ENCODE measurements around the gene MROH8. TPM values are rescaled to one million over a fixed set of nuclear protein-coding genes. Genes with fewer than 3 reads are reported as not detected.

Gene MROH8
- polyA plus RNA-seq, 2 donors, result 0.69 to 1.3 TPM

DNA sequence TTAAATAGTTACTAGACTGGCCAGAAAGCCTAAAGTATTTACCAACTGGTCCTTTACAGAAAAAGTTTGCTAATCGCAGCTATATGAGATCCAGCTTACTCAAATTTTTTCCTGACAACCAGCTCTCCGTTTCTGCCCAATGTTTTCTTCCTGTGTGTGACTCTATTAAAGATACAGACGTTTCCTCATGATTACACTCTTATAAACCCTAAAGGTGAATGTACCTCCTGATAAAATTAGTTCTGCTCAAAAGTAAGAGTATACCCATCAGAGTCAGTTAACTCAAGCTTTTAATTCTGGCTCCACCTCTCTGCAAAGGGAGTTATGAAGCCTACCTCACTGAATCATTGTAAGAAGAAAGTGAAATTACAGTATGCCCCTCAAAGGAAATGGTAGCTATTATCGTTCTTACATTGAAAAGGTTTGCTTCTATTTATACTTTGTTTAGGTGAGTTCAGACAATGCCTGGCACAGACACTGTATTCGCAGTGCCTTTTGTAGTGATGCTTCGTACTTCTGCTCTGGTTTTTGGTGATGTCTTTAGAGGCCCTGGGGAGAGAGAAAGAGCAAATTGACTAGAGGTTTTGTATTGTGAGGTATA lies 10.2 kb upstream of the MROH8 start:
- WGBS, 2 donors, result 44 to 49% methylated on average over 6 of the region's 6 CpGs
- Histone ChIP-seq H3K4me1 (ENCODE audit: control insufficient read depth in 2 of 2, insufficient read depth in 2 of 2, low read length in 1 of 2) (peaks cover 0 to 3% of the 10 kb centered on the region in 2 donors), H3K36me3 (ENCODE audit: control insufficient read depth in 2 of 2, insufficient read depth in 2 of 2, low read length in 1 of 2) (peaks cover 5 to 22% of the 10 kb centered on the region in 2 donors), H3K4me3 (ENCODE audit: low read depth in 1 of 2, low read length in 2 of 2) (no peak overlapping the region), H3K27me3 (ENCODE audit: control insufficient read depth in 1 of 2, insufficient read depth in 2 of 2, low read length in 2 of 2) (no peaks in the 10 kb centered on the region), H3K27ac (ENCODE audit: low read depth in 2 of 2, low read length in 1 of 2) (no peak overlapping the region), H3K9me3 (ENCODE audit: control insufficient read depth in 2 of 2, insufficient read depth in 1 of 2, low read depth in 1 of 2, low read length in 1 of 2) (no peaks in the 10 kb centered on the region)

DNA sequence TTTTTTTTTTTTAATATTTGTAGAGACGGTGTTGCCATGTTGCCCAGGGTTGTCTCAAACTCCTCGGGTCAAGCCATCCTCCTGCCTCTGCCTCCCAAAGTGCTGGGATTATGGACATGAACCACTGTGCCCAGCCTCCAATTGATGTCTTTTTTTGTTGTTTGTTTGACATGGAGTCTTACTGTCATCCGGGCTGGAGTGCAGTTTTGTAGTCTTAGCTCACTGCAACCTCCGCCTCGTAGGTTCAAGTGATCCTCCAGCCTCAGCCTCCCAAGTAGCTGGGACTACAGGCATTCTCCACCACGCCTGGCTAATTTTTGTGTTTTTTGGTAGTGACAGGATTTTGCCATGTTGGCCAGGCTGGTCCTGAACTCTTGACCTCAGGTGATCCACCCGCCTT lies 9.4 kb upstream of the MROH8 start:
- Histone ChIP-seq H3K27ac (ENCODE audit: low read depth in 2 of 2, low read length in 1 of 2) (no peak overlapping the region), H3K4me1 (ENCODE audit: control insufficient read depth in 2 of 2, insufficient read depth in 2 of 2, low read length in 1 of 2) (peaks cover 0 to under 1% of the 10 kb centered on the region in 2 donors), H3K9me3 (ENCODE audit: control insufficient read depth in 2 of 2, insufficient read depth in 1 of 2, low read depth in 1 of 2, low read length in 1 of 2) (no peaks in the 10 kb centered on the region), H3K36me3 (ENCODE audit: control insufficient read depth in 2 of 2, insufficient read depth in 2 of 2, low read length in 1 of 2) (peaks cover 5 to 26% of the 10 kb centered on the region in 2 donors), H3K27me3 (ENCODE audit: control insufficient read depth in 1 of 2, insufficient read depth in 2 of 2, low read length in 2 of 2) (no peaks in the 10 kb centered on the region), H3K4me3 (ENCODE audit: low read depth in 1 of 2, low read length in 2 of 2) (no peak overlapping the region)
- 80 to 91% methylated on average over 7 of the region's 7 CpGs for WGBS, 2 donors

DNA sequence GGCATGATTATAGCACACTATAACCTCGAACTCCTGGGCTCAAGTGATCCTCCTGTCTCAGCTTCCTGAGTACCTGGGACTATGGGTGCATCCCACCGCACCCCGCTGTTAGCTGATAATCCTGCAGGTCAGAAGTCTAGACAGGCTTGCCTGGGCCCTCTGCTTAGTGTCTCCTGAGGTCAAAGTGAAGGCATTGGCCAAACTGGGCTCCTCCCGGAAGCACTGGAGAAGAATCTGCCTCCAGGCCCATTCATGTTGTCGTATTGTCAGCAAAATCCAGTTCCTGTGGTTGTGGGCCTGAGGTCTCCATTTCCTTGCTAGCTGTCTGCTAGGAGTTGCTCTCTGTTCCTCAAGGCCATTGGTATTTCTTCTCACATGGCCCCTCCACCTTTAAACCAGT lies 6.3 kb upstream of the MROH8 start:
- WGBS, 2 donors, result 87 to 89% methylated on average over 5 of the region's 5 CpGs
- Histone ChIP-seq H3K36me3 (ENCODE audit: control insufficient read depth in 2 of 2, insufficient read depth in 2 of 2, low read length in 1 of 2) (peaks cover 5 to 18% of the 10 kb centered on the region in 2 donors), H3K4me1 (ENCODE audit: control insufficient read depth in 2 of 2, insufficient read depth in 2 of 2, low read length in 1 of 2) (no peaks in the 10 kb centered on the region), H3K27me3 (ENCODE audit: control insufficient read depth in 1 of 2, insufficient read depth in 2 of 2, low read length in 2 of 2) (no peaks in the 10 kb centered on the region), H3K4me3 (ENCODE audit: low read depth in 1 of 2, low read length in 2 of 2) (no peak overlapping the region), H3K9me3 (ENCODE audit: control insufficient read depth in 2 of 2, insufficient read depth in 1 of 2, low read depth in 1 of 2, low read length in 1 of 2) (no peaks in the 10 kb centered on the region), H3K27ac (ENCODE audit: low read depth in 2 of 2, low read length in 1 of 2) (no peak overlapping the region)

DNA sequence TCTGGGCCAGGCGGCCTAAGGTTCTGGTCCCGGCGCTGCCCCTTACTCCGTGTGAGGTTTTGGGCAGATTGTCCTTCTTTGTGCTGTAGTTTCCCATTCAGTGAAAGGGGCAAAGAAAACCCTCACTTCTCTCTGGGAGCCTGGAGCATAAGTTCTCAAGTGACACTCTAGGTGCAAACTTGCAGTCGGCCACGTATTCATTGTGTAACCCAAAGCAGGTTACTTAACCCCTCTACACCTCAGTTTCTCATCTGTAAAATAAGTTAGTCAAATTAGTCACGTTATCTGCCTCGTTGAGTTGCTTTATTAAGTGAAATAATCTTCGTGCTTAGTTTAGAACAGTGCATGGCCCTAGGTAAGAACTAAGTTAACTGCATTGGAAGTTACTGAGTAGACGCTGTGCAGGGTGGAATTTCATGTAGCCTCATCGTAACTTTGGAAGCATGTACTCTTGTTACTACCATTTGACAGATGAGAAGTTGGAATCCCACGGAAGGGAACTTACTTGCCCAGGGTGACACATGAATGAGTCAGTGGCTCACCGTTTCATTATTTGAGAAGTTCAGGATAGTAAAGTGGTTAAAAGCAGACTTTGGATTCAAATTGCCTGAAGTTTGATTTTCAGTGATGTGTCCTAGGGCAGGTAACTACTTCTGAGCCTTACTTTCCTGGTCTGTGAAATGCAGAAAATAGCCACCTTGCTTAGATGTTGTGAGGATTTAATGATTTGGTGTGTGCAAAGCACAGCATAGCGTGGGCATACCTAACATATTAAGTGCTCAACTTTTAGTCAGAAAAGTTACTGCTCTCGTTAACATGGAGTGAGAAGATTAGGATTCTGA lies 556 bp upstream of the MROH8 start:
- H3K36me3 ChIP-seq (ENCODE audit: control insufficient read depth in 2 of 2, insufficient read depth in 2 of 2, low read length in 1 of 2), result peaks cover 0 to 8% of the 10 kb centered on the region in 2 donors
- WGBS, 2 donors, result 5 to 7% methylated on average over 15 of the region's 15 CpGs
- H3K4me1 ChIP-seq (ENCODE audit: control insufficient read depth in 2 of 2, insufficient read depth in 2 of 2, low read length in 1 of 2), result peaks cover 0 to 3% of the 10 kb centered on the region in 2 donors
- no peaks in the 10 kb centered on the region for H3K27me3 ChIP-seq (ENCODE audit: control insufficient read depth in 1 of 2, insufficient read depth in 2 of 2, low read length in 2 of 2)
- peak overlapping the region; percentile 92 to 99 for H3K4me3 ChIP-seq (ENCODE audit: low read depth in 1 of 2, low read length in 2 of 2)
- peak overlapping the region; percentile 98 to 99 for H3K27ac ChIP-seq (ENCODE audit: low read depth in 2 of 2, low read length in 1 of 2)
- H3K9me3 ChIP-seq (ENCODE audit: control insufficient read depth in 2 of 2, insufficient read depth in 1 of 2, low read depth in 1 of 2, low read length in 1 of 2), result no peaks in the 10 kb centered on the region

DNA sequence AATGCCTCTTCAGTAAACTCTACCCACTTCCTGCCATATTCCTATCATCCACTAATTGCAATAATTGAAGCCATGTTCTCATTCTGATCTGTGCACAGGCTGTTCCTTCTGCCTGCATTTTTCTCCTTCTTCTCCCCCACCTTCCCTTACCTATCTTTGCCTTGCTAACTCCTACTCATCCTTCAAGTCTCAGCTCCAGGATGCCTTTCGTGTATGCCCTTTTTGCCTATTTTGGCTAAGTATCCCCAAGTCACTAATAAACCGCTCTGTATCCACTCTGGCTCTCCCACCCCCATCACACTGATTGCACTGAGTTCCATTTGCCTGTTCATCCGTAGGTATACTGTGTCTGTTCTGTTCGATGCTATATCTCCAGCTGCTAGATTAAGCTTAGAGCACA lies 6.5 kb downstream of the MROH8 start:
- no peaks in the 10 kb centered on the region for H3K4me1 ChIP-seq (ENCODE audit: control insufficient read depth in 2 of 2, insufficient read depth in 2 of 2, low read length in 1 of 2)
- H3K27ac ChIP-seq (ENCODE audit: low read depth in 2 of 2, low read length in 1 of 2), result no peak overlapping the region
- H3K9me3 ChIP-seq (ENCODE audit: control insufficient read depth in 2 of 2, insufficient read depth in 1 of 2, low read depth in 1 of 2, low read length in 1 of 2), result no peaks in the 10 kb centered on the region
- no peaks in the 10 kb centered on the region for H3K27me3 ChIP-seq (ENCODE audit: control insufficient read depth in 1 of 2, insufficient read depth in 2 of 2, low read length in 2 of 2)
- WGBS, 2 donors, result 94 to 95% methylated on average over 4 of the region's 4 CpGs
- no peak overlapping the region for H3K4me3 ChIP-seq (ENCODE audit: low read depth in 1 of 2, low read length in 2 of 2)
- no peaks in the 10 kb centered on the region for H3K36me3 ChIP-seq (ENCODE audit: control insufficient read depth in 2 of 2, insufficient read depth in 2 of 2, low read length in 1 of 2)

DNA sequence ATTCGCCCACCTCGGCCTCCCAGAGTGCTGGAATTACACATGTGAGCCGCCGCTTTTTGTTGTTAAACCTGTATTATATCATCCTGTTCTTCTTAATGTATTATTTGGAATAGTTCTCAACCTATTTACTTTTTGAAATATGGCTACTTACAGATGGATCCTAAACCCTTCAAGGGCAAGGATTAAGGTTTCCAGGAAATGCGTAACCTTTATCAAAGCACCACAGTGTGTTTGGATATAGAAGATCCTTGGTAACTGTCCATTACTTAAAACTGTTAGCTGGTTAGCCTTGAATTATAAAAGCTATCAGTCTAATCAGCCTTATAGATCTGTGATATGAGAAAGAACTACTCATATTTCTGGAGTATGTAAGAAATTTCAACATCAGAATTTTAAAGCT lies 12.5 kb downstream of the MROH8 start:
- H3K4me1 ChIP-seq (ENCODE audit: control insufficient read depth in 2 of 2, insufficient read depth in 2 of 2, low read length in 1 of 2), result no peaks in the 10 kb centered on the region
- no peaks in the 10 kb centered on the region for H3K9me3 ChIP-seq (ENCODE audit: control insufficient read depth in 2 of 2, insufficient read depth in 1 of 2, low read depth in 1 of 2, low read length in 1 of 2)
- H3K36me3 ChIP-seq (ENCODE audit: control insufficient read depth in 2 of 2, insufficient read depth in 2 of 2, low read length in 1 of 2), result no peaks in the 10 kb centered on the region
- 96 to 98% methylated on average over 5 of the region's 5 CpGs for WGBS, 2 donors
- H3K27me3 ChIP-seq (ENCODE audit: control insufficient read depth in 1 of 2, insufficient read depth in 2 of 2, low read length in 2 of 2), result no peaks in the 10 kb centered on the region
- no peak overlapping the region for H3K4me3 ChIP-seq (ENCODE audit: low read depth in 1 of 2, low read length in 2 of 2)
- no peak overlapping the region for H3K27ac ChIP-seq (ENCODE audit: low read depth in 2 of 2, low read length in 1 of 2)

DNA sequence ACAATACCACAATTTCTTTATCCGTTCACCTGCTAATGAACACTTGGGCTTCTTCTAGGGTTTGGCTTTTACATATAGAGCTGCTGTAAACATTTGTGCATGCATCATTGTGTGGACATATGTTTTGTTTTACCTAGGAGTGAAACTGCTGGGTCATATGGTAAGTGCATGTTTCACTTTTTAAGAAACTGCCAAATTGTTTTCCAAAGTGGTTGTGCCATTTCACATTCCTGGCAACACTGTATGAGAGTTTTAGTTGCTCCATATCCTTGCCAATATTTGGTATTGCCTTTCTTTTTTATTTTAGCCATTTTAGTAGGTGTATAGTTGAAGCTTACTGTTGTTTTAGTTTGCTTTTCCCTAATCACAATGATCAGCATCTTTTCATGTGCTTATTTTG lies 14.3 kb downstream of the MROH8 start:
- Histone ChIP-seq H3K36me3 (ENCODE audit: control insufficient read depth in 2 of 2, insufficient read depth in 2 of 2, low read length in 1 of 2) (no peaks in the 10 kb centered on the region), H3K27ac (ENCODE audit: low read depth in 2 of 2, low read length in 1 of 2) (no peak overlapping the region), H3K4me3 (ENCODE audit: low read depth in 1 of 2, low read length in 2 of 2) (no peak overlapping the region), H3K27me3 (ENCODE audit: control insufficient read depth in 1 of 2, insufficient read depth in 2 of 2, low read length in 2 of 2) (no peaks in the 10 kb centered on the region), H3K9me3 (ENCODE audit: control insufficient read depth in 2 of 2, insufficient read depth in 1 of 2, low read depth in 1 of 2, low read length in 1 of 2) (no peaks in the 10 kb centered on the region), H3K4me1 (ENCODE audit: control insufficient read depth in 2 of 2, insufficient read depth in 2 of 2, low read length in 1 of 2) (no peaks in the 10 kb centered on the region)
- 99 to 100% methylated on average over 1 of the region's 1 CpG for whole genome bisulfite sequencing, 2 donors

DNA sequence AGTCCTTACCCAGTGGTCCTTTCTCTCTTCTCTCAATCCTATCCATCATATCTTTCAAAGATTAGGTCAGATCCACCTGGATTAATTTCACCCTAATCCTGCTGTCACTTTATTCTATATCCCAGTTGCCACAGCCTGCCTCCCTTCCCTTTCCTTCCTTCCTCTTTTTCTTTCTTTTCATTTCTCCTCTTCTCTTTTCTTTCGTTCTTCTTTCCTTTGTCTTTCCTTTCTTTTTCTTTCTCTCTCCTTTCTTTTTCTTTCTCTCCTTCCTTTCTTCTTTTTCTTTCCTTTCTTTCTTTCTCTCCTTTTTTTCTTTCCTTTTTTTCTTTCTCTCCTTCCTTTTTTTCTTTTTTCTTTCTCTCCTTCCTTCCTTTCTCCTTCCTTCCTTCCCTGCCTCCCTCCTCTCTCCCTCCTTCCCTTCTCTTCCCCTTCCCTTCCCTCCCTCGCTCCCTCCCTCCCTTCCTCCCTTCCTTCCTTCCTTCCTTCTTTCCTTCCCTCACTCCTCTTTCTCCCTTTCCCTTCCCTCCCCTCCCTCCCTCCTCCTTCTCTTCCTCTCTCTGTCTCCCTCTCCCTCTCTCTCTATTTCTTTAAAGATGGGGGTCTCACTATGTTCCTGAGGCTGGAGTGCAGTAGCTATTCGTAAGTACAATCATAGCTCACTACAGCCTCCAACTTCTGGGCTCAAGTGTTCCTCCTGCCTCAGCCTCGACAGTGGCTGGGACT lies 15.4 kb downstream of the MROH8 start:
- WGBS, 2 donors, result 90% methylated on average over 4 of the region's 4 CpGs
- Histone ChIP-seq H3K36me3 (ENCODE audit: control insufficient read depth in 2 of 2, insufficient read depth in 2 of 2, low read length in 1 of 2) (no peaks in the 10 kb centered on the region), H3K9me3 (ENCODE audit: control insufficient read depth in 2 of 2, insufficient read depth in 1 of 2, low read depth in 1 of 2, low read length in 1 of 2) (no peaks in the 10 kb centered on the region), H3K4me3 (ENCODE audit: low read depth in 1 of 2, low read length in 2 of 2) (no peak overlapping the region), H3K27me3 (ENCODE audit: control insufficient read depth in 1 of 2, insufficient read depth in 2 of 2, low read length in 2 of 2) (no peaks in the 10 kb centered on the region), H3K27ac (ENCODE audit: low read depth in 2 of 2, low read length in 1 of 2) (no peak overlapping the region), H3K4me1 (ENCODE audit: control insufficient read depth in 2 of 2, insufficient read depth in 2 of 2, low read length in 1 of 2) (no peaks in the 10 kb centered on the region)

DNA sequence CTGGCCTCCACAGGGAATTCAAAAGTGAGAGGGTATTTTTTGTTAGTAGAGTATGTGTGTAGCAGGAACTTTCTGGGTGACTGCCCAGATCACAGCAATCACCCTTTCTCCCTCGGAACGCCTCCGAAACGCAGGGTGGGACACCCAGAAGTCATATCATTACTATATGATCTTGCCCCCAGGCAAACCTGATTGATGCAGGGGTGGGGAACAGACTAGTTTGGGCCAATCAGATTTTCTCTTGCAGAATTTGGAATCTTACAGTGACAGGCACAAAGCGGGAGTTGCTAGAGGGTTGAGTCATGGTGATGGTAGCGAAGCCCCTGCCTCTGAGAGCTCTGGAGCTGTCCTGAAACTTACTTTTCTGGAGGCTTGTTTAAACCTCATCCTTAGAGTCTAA lies 16.7 kb downstream of the MROH8 start:
- 59 to 67% methylated on average over 6 of the region's 6 CpGs for WGBS, 2 donors
- Histone ChIP-seq H3K4me3 (ENCODE audit: low read depth in 1 of 2, low read length in 2 of 2) (no peak overlapping the region), H3K27me3 (ENCODE audit: control insufficient read depth in 1 of 2, insufficient read depth in 2 of 2, low read length in 2 of 2) (no peaks in the 10 kb centered on the region), H3K36me3 (ENCODE audit: control insufficient read depth in 2 of 2, insufficient read depth in 2 of 2, low read length in 1 of 2) (no peaks in the 10 kb centered on the region), H3K9me3 (ENCODE audit: control insufficient read depth in 2 of 2, insufficient read depth in 1 of 2, low read depth in 1 of 2, low read length in 1 of 2) (no peaks in the 10 kb centered on the region), H3K4me1 (ENCODE audit: control insufficient read depth in 2 of 2, insufficient read depth in 2 of 2, low read length in 1 of 2) (no peaks in the 10 kb centered on the region), H3K27ac (ENCODE audit: low read depth in 2 of 2, low read length in 1 of 2) (no peak overlapping the region)

Measured in esophagus (tissue), 2 donors.